NCI-H460 (cell line): ENCODE data around the gene HADH. TPM values are rescaled to one million over a fixed set of nuclear protein-coding genes. Genes with fewer than 3 reads are reported as not detected.
"Not testable (repeated sequence)": the region's sequence is repeated elsewhere in the genome, so short reads cannot be mapped to it uniquely, and the experiment has no call there.

Experiments used
- DNase-seq: peaks from one replicate; pipeline ENCODE4 v3.0.0-alpha.2; 2016; ENCODE audit warnings: low read depth; ENCODE audit errors: extremely low read depth
- total RNA-seq: library from RNA; depleted of rRNA; stranded (reverse); fragments of >200 nt; shearing (Covaris generic); gene quantifications from 2 replicates; pipeline ENCODE4 v1.2.3, GENCODE V29; 2014

The HADH gene
- total RNA-seq, 1 experiment from 2014 or later: 11.7 TPM

- DNase-seq: no peak
These were observed 39.5 kb downstream of the HADH start for GRCh38 chr4:108029016-108029720.

GRCh38 chr4:108029731-108030130, 40.0 kb downstream of the HADH start:
- DNase-seq: no peak

GRCh38 chr4:108030332-108030731, 40.6 kb downstream of the HADH start:
- peak; percentile 24 for DNase-seq

- no peak for DNase-seq
These were observed 41.9 kb downstream of the HADH start for GRCh38 chr4:108031427-108032083.

- no peak for DNase-seq
These were observed 43.7 kb downstream of the HADH start for GRCh38 chr4:108033348-108033747.

GRCh38 chr4:108034565-108034964, 44.9 kb downstream of the HADH start:
- no peak for DNase-seq

GRCh38 chr4:108035691-108036090, 46.0 kb downstream of the HADH start:
- DNase-seq: no peak

GRCh38 chr4:108036213-108036612, 46.5 kb downstream of the HADH start:
- no peak for DNase-seq

GRCh38 chr4:108037884-108038283, 48.2 kb downstream of the HADH start:
- no peak for DNase-seq

- no peak for DNase-seq
These were observed 53.2 kb downstream of the HADH start for GRCh38 chr4:108042927-108043326.

- DNase-seq: no peak
These were observed 53.8 kb downstream of the HADH start for GRCh38 chr4:108043526-108043925.

GRCh38 chr4:108044951-108045686, 55.4 kb downstream of the HADH start:
- DNase-seq: no peak

GRCh38 chr4:108045687-108046024, 56.0 kb downstream of the HADH start:
- DNase-seq: no peak

GRCh38 chr4:108047199-108047598, 57.5 kb downstream of the HADH start:
- no peak for DNase-seq

- no peak for DNase-seq
These were observed 58.5 kb downstream of the HADH start for GRCh38 chr4:108048157-108048556.

- no peak for DNase-seq
These were observed 59.3 kb downstream of the HADH start for GRCh38 chr4:108048997-108049396.

GRCh38 chr4:108049406-108049805, 59.7 kb downstream of the HADH start:
- no peak for DNase-seq

GRCh38 chr4:108050166-108051111, 60.8 kb downstream of the HADH start:
- not testable (repeated sequence) for DNase-seq

GRCh38 chr4:108051343-108051742, 61.7 kb downstream of the HADH start:
- no peak for DNase-seq

- no peak for DNase-seq
These were observed 63.0 kb downstream of the HADH start for GRCh38 chr4:108052558-108053120.
